Left lung (tissue), 10 donors: Measurements from ENCODE around the gene ZNF555. TPM values are rescaled to one million over a fixed set of nuclear protein-coding genes. Genes with fewer than 3 reads are reported as not detected.

ENCODE experiments used
- ATAC-seq: fragments of 200-7000 bp; cut with Tn5 transposase; one replicate; pipeline ENCODE4 v1.9.1; 2020; ENCODE audit warnings: moderate library complexity
- DNase-seq, 4 donors: peaks; one replicate each; pipeline ENCODE4 v3.0.0-alpha.2; 2013 to 2020
- H3K27ac ChIP-seq, 2 donors: fragments of 200-600 bp; sonication (generic) in 1 of 2; one replicate each; pipeline versions ENCODE4 v1.5.0 to v1.8.0; 2020 to 2021
- H3K27me3 ChIP-seq, 2 donors: fragments of 200-600 bp; sonication (generic) in 1 of 2; one replicate each; pipeline versions ENCODE4 v1.5.0 to v1.8.0; 2020 to 2021
- H3K36me3 ChIP-seq, 2 donors: fragments of 200-600 bp; sonication (generic) in 1 of 2; one replicate each; pipeline versions ENCODE4 v1.5.0 to v1.8.0; 2020 to 2021
- H3K4me1 ChIP-seq, 2 donors: fragments of 200-600 bp; one replicate each; pipeline ENCODE4 v1.8.0; 2021
- H3K4me3 ChIP-seq, 2 donors: fragments of 200-600 bp; sonication (generic) in 1 of 2; one replicate each; pipeline versions ENCODE4 v1.5.0 to v1.8.0; 2020 to 2021; ENCODE audit warnings: mild to moderate bottlenecking in 1 of 2
- H3K9me3 ChIP-seq, 2 donors: fragments of 200-600 bp; sonication (generic) in 1 of 2; one replicate each; pipeline versions ENCODE4 v1.5.0 to v1.8.0; 2020 to 2021
- CTCF ChIP-seq, 2 donors: fragments of 200-600 bp; sonication (generic) in 1 of 2; IDR thresholded peaks; one replicate each; pipeline versions ENCODE4 v1.5.0 to v1.8.0; 2021; ENCODE audit warnings: antibody characterized with exemption in 2 of 2
- intact Hi-C, 2 donors: fragments of 100-400 bp; cut with DNase I; formaldehyde crosslinking; loops; one replicate each; pipeline versions ENCODE4 v1.11.2 to v1.14.2; 2022
- polyA plus RNA-seq, 6 donors: library from polyadenylated mRNA; unstranded; fragments of 120-200 nt; gene quantifications; one replicate each; pipeline ENCODE4 v1.2.1, GENCODE V29; 2013; ENCODE audit not compliant: insufficient read length in 6 of 6
- total RNA-seq, 2 donors: library from RNA; stranded (reverse); fragmentation: NEBNext Ultra II Directional; extraction: Animal tissue kit (Norgen Biotek cat#: 25700); gene quantifications; one replicate each; pipeline ENCODE4 v1.2.1, GENCODE V29; 2021
- donor health status: DM: no; HTN: yes; CAD: no.
- donor health status: DM: no; HTN: no; CAD: no.

Gene ZNF555
- total and polyA plus RNA-seq, 8 donors, result 6.2 to 10.6 (median 9.1) TPM

GRCh38 chr19:2819540-2820111 is 21.6 kb upstream of the ZNF555 start, which contains the start of gene ZNF554:
ZNF554 (plus strand) TSS chr19:2819868; CDS start chr19:2820072, 204 bp downstream.
- Histone ChIP-seq H3K36me3 (no peaks in the 10 kb centered on the region), H3K9me3 (no peaks in the 10 kb centered on the region), H3K4me1 (peaks cover 6 to 10% of the 10 kb centered on the region in 2 donors), H3K27me3 (no peaks in the 10 kb centered on the region), H3K4me3 (peak within 1 kb of the TSS; percentile 55 to 78), H3K27ac (peak within 1 kb of the TSS; percentile 3 to 21)
- DNase-seq (peak; percentile 93 to 99 (median 98)), ATAC-seq (peak; percentile 99)
- intact Hi-C loops, result no loop called here
- TF ChIP-seq CTCF (IDR thresholded peaks at IDR 0.05), result peak; percentile 97 to 98

- peak overlapping the region; percentile 55 to 78 for H3K4me3 ChIP-seq
- H3K27me3 ChIP-seq, result no peaks in the 10 kb centered on the region
- DNase-seq (peak in 1 of 4 donors; percentile 32), ATAC-seq (peak; percentile 12)
- H3K4me1 ChIP-seq, result peaks cover 6 to 10% of the 10 kb centered on the region in 2 donors
- TF ChIP-seq CTCF (IDR thresholded peaks at IDR 0.05), result no peak
- intact Hi-C loops, result no loop called here
- H3K36me3 ChIP-seq, result no peaks in the 10 kb centered on the region
- peak overlapping the region; percentile 3 to 21 for H3K27ac ChIP-seq
- no peaks in the 10 kb centered on the region for H3K9me3 ChIP-seq
These were observed 21.1 kb upstream of the ZNF555 start for GRCh38 chr19:2820112-2820702.

- no peak for ATAC-seq
- H3K27ac ChIP-seq, result no peak overlapping the region
- peaks cover 0 to 4% of the 10 kb centered on the region in 2 donors for H3K36me3 ChIP-seq
- TF ChIP-seq CTCF (IDR thresholded peaks at IDR 0.05), result no peak
- no peaks in the 10 kb centered on the region for H3K27me3 ChIP-seq
- no peak for DNase-seq
- peaks cover 6 to 10% of the 10 kb centered on the region in 2 donors for H3K4me1 ChIP-seq
- no peak overlapping the region for H3K4me3 ChIP-seq
- intact Hi-C loops, result no loop called here
- peaks cover 0 to 6% of the 10 kb centered on the region in 2 donors for H3K9me3 ChIP-seq
These were observed 18.4 kb upstream of the ZNF555 start for GRCh38 chr19:2822846-2823245.

GRCh38 chr19:2823646-2824045 is 17.6 kb upstream of the ZNF555 start:
- DNase-seq, result no peak
- no peak for TF ChIP-seq CTCF (IDR thresholded peaks at IDR 0.05)
- H3K4me3 ChIP-seq, result no peak overlapping the region
- peaks cover 0 to 10% of the 10 kb centered on the region in 2 donors for H3K36me3 ChIP-seq
- peaks cover 0 to 7% of the 10 kb centered on the region in 2 donors for H3K9me3 ChIP-seq
- intact Hi-C loops, result no loop called here
- ATAC-seq, result no peak
- H3K27ac ChIP-seq, result no peak overlapping the region
- no peaks in the 10 kb centered on the region for H3K27me3 ChIP-seq
- peaks cover 6 to 10% of the 10 kb centered on the region in 2 donors for H3K4me1 ChIP-seq

- no peak for TF ChIP-seq CTCF (IDR thresholded peaks at IDR 0.05)
- peaks cover 6 to 10% of the 10 kb centered on the region in 2 donors for H3K4me1 ChIP-seq
- no peak for DNase-seq
- no peaks in the 10 kb centered on the region for H3K27me3 ChIP-seq
- ATAC-seq, result no peak
- no peak overlapping the region for H3K4me3 ChIP-seq
- H3K27ac ChIP-seq, result no peak overlapping the region
- H3K36me3 ChIP-seq, result peaks cover 0 to 10% of the 10 kb centered on the region in 2 donors
- intact Hi-C loops, result no loop called here
- H3K9me3 ChIP-seq, result peaks cover 0 to 12% of the 10 kb centered on the region in 2 donors
These were observed 17.1 kb upstream of the ZNF555 start for GRCh38 chr19:2824129-2824528.
